K562 (cell line): ENCODE data around the gene CDS2. TPM values are rescaled to one million over a fixed set of nuclear protein-coding genes. Genes with fewer than 3 reads are reported as not detected.

Source experiments
- ATAC-seq: fragments of 200-7000 bp; cut with Tn5 transposase; 3 replicates; pipeline ENCODE4 v1.9.1; 2020; ENCODE audit warnings: moderate library complexity
- BruUV-seq: library from RNA; stranded (reverse); fragments of 400-500 nt; replicated peaks from 2 replicates; lab custom pipeline; 2021; lab: Mats Ljungman, UMichigan
- CTCF ChIA-PET: fragments of 300-600 bp; formaldehyde crosslinking; extraction: SDS; loops from one replicate; lab custom pipeline; 2021; ENCODE audit warnings: low intra/inter-chr PET ratio; lab: Yijun Ruan, JAX
- POLR2A ChIA-PET: fragments of 300-600, 350-650 bp; sonication (Branson Sonifier 250); formaldehyde crosslinking; extraction: SDS; loops from one replicate; lab custom pipeline; 2021; ENCODE audit warnings: antibody characterized with exemption, inconsistent platforms; lab: Yijun Ruan, JAX
- DNase-seq, 4 experiments: peaks; one replicate each; pipeline versions ENCODE4 v3.0.0 to v3.0.0-alpha.2; 2011 to 2018; ENCODE audit warnings: low spot score in 3 of 4, mixed read lengths in 3 of 4; ENCODE audit errors: extremely low read depth in 1 of 4
- FAIRE-seq: peaks from 2 replicates; lab custom pipeline; 2011; peaks lifted over from hg19 to GRCh38; lab: Jason Lieb, UNC
- H2AFZ ChIP-seq: 2 replicates; pipeline ENCODE4 v1.6.0; 2011; ENCODE audit warnings: low read depth, low read length, control low read depth, inconsistent platforms
- H3K27ac ChIP-seq: fragments of 200-600 bp; 3 replicates; pipeline ENCODE4 v1.8.0; 2011; ENCODE audit warnings: low read depth, mild to moderate bottlenecking, control low read depth, inconsistent platforms, low read length, moderate library complexity, mixed read lengths; ENCODE audit errors: extremely low read depth
- H3K27me3 ChIP-seq, 2 experiments: fragments of 300-600 bp in 1 of 2; 2 replicates in 1 of 2; 3 replicates in 1 of 2; pipeline versions ENCODE4 v1.6.0 to v1.8.0; 2011; ENCODE audit warnings: inconsistent platforms in 2 of 2, low read length in 2 of 2, mild to moderate bottlenecking in 1 of 2, mixed read lengths in 1 of 2, moderate library complexity in 1 of 2; ENCODE audit not compliant: control insufficient read depth in 2 of 2, insufficient read depth in 2 of 2
- H3K36me3 ChIP-seq: fragments of 300-600 bp; 3 replicates; pipeline ENCODE4 v1.8.0; 2011; ENCODE audit warnings: mild to moderate bottlenecking, low read length, inconsistent platforms; ENCODE audit not compliant: control insufficient read depth, insufficient read depth
- H3K4me1 ChIP-seq, 2 experiments: fragments of 200-600 bp in 1 of 2; replicated peaks in 1 of 2; 2 replicates in 1 of 2; 3 replicates in 1 of 2; pipeline versions ENCODE4 v1.5.1 to v1.8.0; 2011; ENCODE audit warnings: inconsistent platforms in 2 of 2, low read length in 2 of 2, mild to moderate bottlenecking in 1 of 2, mixed read lengths in 1 of 2, moderate library complexity in 1 of 2; ENCODE audit not compliant: control insufficient read depth in 2 of 2, insufficient read depth in 2 of 2
- H3K4me2 ChIP-seq: 2 replicates; pipeline ENCODE4 v1.6.1; 2011; ENCODE audit warnings: low read length, control low read depth, inconsistent platforms, mixed read lengths; ENCODE audit not compliant: insufficient read depth
- H3K4me3 ChIP-seq: fragments of 200-600 bp; sonication (generic), shearing (Covaris generic); 2 replicates; pipeline ENCODE4 v1.5.1; 2016; ENCODE audit warnings: control low read depth, inconsistent platforms
- H3K79me2 ChIP-seq: fragments of 200-600 bp; 3 replicates; pipeline ENCODE4 v1.8.0; 2011; ENCODE audit warnings: low read length, inconsistent platforms; ENCODE audit not compliant: control insufficient read depth, insufficient read depth
- H3K9ac ChIP-seq, 2 experiments: 2 replicates each; pipeline versions ENCODE4 v1.6.0 to v1.6.1; 2011; ENCODE audit warnings: low read depth in 2 of 2, low read length in 2 of 2, control low read depth in 1 of 2, inconsistent platforms in 1 of 2, mild to moderate bottlenecking in 1 of 2, mixed read lengths in 1 of 2; ENCODE audit not compliant: insufficient read depth in 1 of 2
- H3K9me1 ChIP-seq: one replicate; pipeline ENCODE4 v1.6.0; 2011; ENCODE audit warnings: inconsistent platforms, mild to moderate bottlenecking, low read length, moderate library complexity; ENCODE audit not compliant: control insufficient read depth, insufficient read depth
- H3K9me3 ChIP-seq: replicated peaks from 2 replicates; pipeline ENCODE4 v1.5.1; 2011; ENCODE audit warnings: low read depth, low read length, inconsistent platforms; ENCODE audit not compliant: control insufficient read depth, insufficient read depth
- H4K20me1 ChIP-seq: replicated peaks from 2 replicates; pipeline ENCODE4 v1.6.1; 2011; ENCODE audit warnings: low read length, inconsistent platforms, mixed read lengths; ENCODE audit not compliant: control insufficient read depth, insufficient read depth
- HIVEP1 ChIP-seq: fragments of 250-450 bp; sonication (Bioruptor Pico); IDR thresholded peaks from 2 replicates; pipeline ENCODE4 v1.4.0; 2020; ENCODE audit warnings: mild to moderate bottlenecking
- NR2C1 ChIP-seq, 2 experiments: fragments of 450-650 bp; IDR thresholded peaks; 2 replicates each; pipeline ENCODE4 v1.6.1; 2017; ENCODE audit warnings: mild to moderate bottlenecking in 2 of 2, antibody characterized with exemption in 1 of 2, inconsistent platforms in 1 of 2, missing compliant biosample characterization in 1 of 2, missing genetic modification characterization in 1 of 2
- NR2C2 ChIP-seq, 2 experiments: fragments of 200-800 bp in 1 of 2; sonication (Bioruptor generic) in 1 of 2; sonication (generic) in 1 of 2; formaldehyde crosslinking in 1 of 2; IDR thresholded peaks; 2 replicates each; pipeline versions ENCODE4 v1.6.1 to v1.8.0; 2016 to 2022; ENCODE audit warnings: mild to moderate bottlenecking in 1 of 2, missing compliant biosample characterization in 1 of 2, missing genetic modification characterization in 1 of 2, missing genetic modification reagents in 1 of 2
- SMARCA4 ChIP-seq: fragments of 450-650 bp; IDR thresholded peaks from 2 replicates; pipeline ENCODE4 v1.6.1; 2016
- YY1 ChIP-seq, 3 experiments: IDR thresholded peaks; 2 replicates each; pipeline ENCODE4 v1.6.1; 2011; ENCODE audit warnings: low read length in 2 of 3, mild to moderate bottlenecking in 2 of 3, moderate library complexity in 2 of 3, borderline replicate concordance in 1 of 3, control low read depth in 1 of 3, low read depth in 1 of 3; ENCODE audit not compliant: insufficient read depth in 3 of 3, insufficient replicate concordance in 2 of 3, control insufficient read depth in 1 of 3, insufficient read length in 1 of 3; ENCODE audit errors: extremely low read depth in 1 of 3
- ZNF143 ChIP-seq: sonication (generic); formaldehyde crosslinking; IDR thresholded peaks from 2 replicates; pipeline ENCODE4 v1.9.0; 2022; ENCODE audit warnings: mild to moderate bottlenecking, missing genetic modification reagents
- ZNF175 ChIP-seq: fragments of 200-800 bp; sonication (Bioruptor generic); IDR thresholded peaks from 2 replicates; pipeline ENCODE4 v1.6.1; 2016; ENCODE audit warnings: low read depth, mild to moderate bottlenecking, missing genetic modification characterization, missing compliant biosample characterization
- WGBS: fragments of 100-300 bp; shearing (Covaris generic); methylation state at CpG from one replicate; pipeline ENCODE4 v1.1.6; 2016; ENCODE audit warnings: low coverage, mixed read lengths; ENCODE audit not compliant: insufficient coverage; ENCODE audit errors: missing lambda C conversion rate; 5-methylcytosine and 5-hydroxymethylcytosine counted together
- in situ Hi-C: fragments of 300-500 bp; cut with MboI; formaldehyde crosslinking; loops from 4 replicates; pipeline ENCODE4 v1.15.0; 2018; ENCODE audit warnings: inconsistent platforms, mixed read lengths
- intact Hi-C: fragments of 100-400 bp; cut with micrococcal nuclease; formaldehyde crosslinking; loops from 2 replicates; pipeline ENCODE4 v1.14.2; 2022
- polyA plus RNA-seq, 8 experiments: library from polyadenylated mRNA; depleted of rRNA in 4 of 8; stranded (reverse) in 5 of 8; unstranded in 3 of 8; fragments of >200 nt; fragmentation: Nextera tagmentation in 2 of 8; fragmentation: Illumina TruSeq in 1 of 8; extraction: Ambion mirVana in 2 of 8; extraction: Trizol in 1 of 8; gene quantifications; 2 replicates each; pipeline versions ENCODE4 v1.2.1 to v1.2.3, GENCODE V29; 2011 to 2014; ENCODE audit warnings: inconsistent platforms in 1 of 8, missing spikeins in 1 of 8
- total RNA-seq, 7 experiments: library from RNA; depleted of rRNA in 6 of 7; stranded (reverse); fragments of >200 nt in 6 of 7; fragmentation: Illumina TruSeq in 2 of 7; extraction: Trizol in 2 of 7; gene quantifications; 2 replicates each; pipeline versions ENCODE4 v1.2.1 to v1.2.3, GENCODE V29; 2011 to 2021; ENCODE audit warnings: low replicate concordance in 1 of 7

Gene CDS2
- total and polyA plus RNA-seq, 9 of the 15 experiments (the other 6 are each of a cell fraction or from before 2014, with no cell fraction given), result 6.4 to 46.4 (median 12.2) TPM

DNA sequence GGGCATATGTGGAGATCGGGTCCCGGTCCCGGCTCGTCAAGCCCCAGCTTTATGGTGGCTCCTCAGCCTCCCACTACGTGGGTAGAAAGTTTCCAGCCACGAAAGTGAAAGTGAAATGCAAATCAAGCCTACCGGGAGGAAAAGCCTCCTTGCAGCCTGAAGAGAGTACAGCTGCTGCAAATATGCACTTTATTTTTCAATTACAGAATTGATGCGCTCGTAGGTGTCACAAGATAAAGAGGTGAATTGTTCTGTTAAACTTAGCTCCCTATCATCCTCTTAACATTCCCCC, 6.7 kb upstream of the CDS2 start:
- Histone ChIP-seq H3K27ac (peak overlapping the region; percentile 35; the same call in 2 of the 3 replicates), H3K4me3 (peak overlapping the region; percentile 77), H3K9me1 (no peaks in the 10 kb centered on the region), H4K20me1 (peaks cover 14% of the 10 kb centered on the region), H3K4me2 (peak overlapping the region; percentile 91), H3K27me3 (no peaks in the 10 kb centered on the region), H3K4me1 (peaks cover 13 to 16% of the 10 kb centered on the region in 2 experiments; a peak in 3 of 5 replicates), H3K79me2 (peaks cover 49% of the 10 kb centered on the region), H3K36me3 (peaks cover 38% of the 10 kb centered on the region), H3K9me3 (no peaks in the 10 kb centered on the region), H2AFZ (peak overlapping the region; percentile 73), H3K9ac (peak overlapping the region; percentile 18 to 55)
- TF ChIP-seq YY1 (IDR thresholded peaks at IDR 0.05; ENCODE audit: borderline replicate concordance in 1 of 3, control insufficient read depth in 1 of 3, extremely low read depth in 1 of 3, insufficient read depth in 3 of 3, insufficient read length in 1 of 3, insufficient replicate concordance in 2 of 3, low read depth in 1 of 3, low read length in 2 of 3) (peak in 1 of 3 experiments; percentile 4), ZNF143 (no peak), HIVEP1 (CRISPR knock-in tag) (no peak), NR2C1 (IDR thresholded peaks at IDR 0.05) (peak; percentile 62; the same call in 1 of the 2 replicates), NR2C1 (tag; IDR thresholded peaks at IDR 0.05) (no peak; the same call in 1 of the 2 replicates), SMARCA4 (0 out of 2 replicates have a peak, but pooled peaks have one; percentile 11), NR2C2 (CRISPR knock-in tag; IDR thresholded peaks at IDR 0.05) (no peak), NR2C2 (tag; IDR thresholded peaks at IDR 0.05) (peak; percentile 5; the same call in 1 of the 2 replicates), ZNF175 (CRISPR knock-in tag) (0 out of 2 replicates have a peak, but pooled peaks have one; percentile 3)
- intact Hi-C loops (loop anchor here (10.0 kb wide), 1 partner anchor 325 kb away; no protein-coding TSS in a partner anchor), in situ Hi-C loops (no loop called here)
- DNase-seq, result no peak
- 0% methylated on average over 9 of the region's 9 CpGs for WGBS
- no peak for ATAC-seq
- ChIA-PET POLR2A (interaction anchor here (0.6 to 1.7 kb wide), 6 partner anchors 8 to 1172 kb away, joined by 3 to 8 read pairs (median 4); no protein-coding TSS in a partner anchor), CTCF (no interaction called here)
- TSS peak; percentile 88 for BruUV-seq
- FAIRE-seq, result no peak
